AG04449 (cell line): Measurements from ENCODE around the gene NEK7.
"Not testable (repeated sequence)": the region's sequence is repeated elsewhere in the genome, so short reads cannot be mapped to it uniquely, and the experiment has no call there.

ENCODE experiments used
- CTCF ChIA-PET: fragments of 350-600 bp; formaldehyde crosslinking; extraction: SDS; loops from one replicate; lab custom pipeline; 2021; ENCODE audit warnings: antibody characterized with exemption; lab: Yijun Ruan, JAX
- POLR2A ChIA-PET: fragments of 400-600, 350-600 bp; formaldehyde crosslinking; extraction: SDS; loops from one replicate; lab custom pipeline; 2020; ENCODE audit warnings: antibody characterized with exemption, inconsistent platforms; lab: Yijun Ruan, JAX
- DNase-seq: peaks from one replicate; pipeline ENCODE4 v3.0.0-alpha.2; 2010; ENCODE audit warnings: low read depth, low spot score
- H3K4me3 ChIP-seq: 2 replicates; pipeline ENCODE4 v1.5.1; 2011; ENCODE audit warnings: low read depth, mild to moderate bottlenecking, control low read depth, low read length
- CTCF ChIP-seq: IDR thresholded peaks from one replicate; pipeline ENCODE4 v1.5.1; 2011; ENCODE audit warnings: mild to moderate bottlenecking, moderate library complexity, low read length, control low read depth, inconsistent platforms; ENCODE audit not compliant: insufficient read depth; ENCODE audit errors: missing control alignments

Gene NEK7

GRCh38 chr1:198185146-198185545 lies 28.3 kb downstream of the NEK7 start:
- no peak for TF ChIP-seq CTCF
- no peak for DNase-seq
- POLR2A ChIA-PET: no interaction called here
- no peak overlapping the region for H3K4me3 ChIP-seq
- CTCF ChIA-PET: interaction anchor here (0.7 to 1.4 kb wide), 3 partner anchors 10 to 665 kb away, joined by 3 read pairs; no protein-coding TSS in a partner anchor

GRCh38 chr1:198185759-198186158 lies 29.0 kb downstream of the NEK7 start:
- ChIA-PET POLR2A (no interaction called here), CTCF (interaction anchor here (0.6 to 1.4 kb wide), 3 partner anchors 14 to 666 kb away, joined by 3 read pairs; no protein-coding TSS in a partner anchor)
- no peak overlapping the region for H3K4me3 ChIP-seq
- no peak for TF ChIP-seq CTCF
- DNase-seq: no peak

GRCh38 chr1:198186916-198187580 lies 30.2 kb downstream of the NEK7 start:
- POLR2A ChIA-PET: no interaction called here
- CTCF ChIA-PET: no interaction called here
- DNase-seq: no peak
- no peak for TF ChIP-seq CTCF
- no peak overlapping the region for H3K4me3 ChIP-seq

GRCh38 chr1:198187973-198188588 lies 31.3 kb downstream of the NEK7 start:
- no peak overlapping the region for H3K4me3 ChIP-seq
- no peak for TF ChIP-seq CTCF
- CTCF ChIA-PET: no interaction called here
- no peak for DNase-seq
- POLR2A ChIA-PET: no interaction called here

GRCh38 chr1:198191117-198191516 lies 34.3 kb downstream of the NEK7 start:
- no peak for TF ChIP-seq CTCF
- H3K4me3 ChIP-seq: no peak overlapping the region
- POLR2A ChIA-PET: no interaction called here
- CTCF ChIA-PET: no interaction called here
- DNase-seq: no peak

GRCh38 chr1:198193871-198194270 lies 37.1 kb downstream of the NEK7 start:
- DNase-seq, H3K4me3 ChIP-seq, POLR2A ChIA-PET, CTCF ChIA-PET: not testable (repeated sequence)
